CD4-positive, alpha-beta T cell treated with Interleukin-21 for 1 hour (primary cell): ENCODE results near the gene ANKS6.
"Not testable (repeated sequence)": the region's sequence is repeated elsewhere in the genome, so short reads cannot be mapped to it uniquely, and the experiment has no call there.

ENCODE experiments used
- DNase-seq: peaks from one replicate; pipeline ENCODE4 v3.0.0-alpha.2; 2020

ANKS6 gene

GRCh38 chr9:98692392-98692791 lies 104.0 kb downstream of the ANKS6 start:
- no peak for DNase-seq

GRCh38 chr9:98691890-98692289 lies 104.5 kb downstream of the ANKS6 start:
- no peak for DNase-seq

GRCh38 chr9:98690686-98691085 lies 105.7 kb downstream of the ANKS6 start:
- no peak for DNase-seq

- DNase-seq: no peak
Measured at GRCh38 chr9:98688710-98689495, 107.5 kb downstream of the ANKS6 start.

- DNase-seq: no peak
Measured at GRCh38 chr9:98687911-98688310, 108.4 kb downstream of the ANKS6 start.

GRCh38 chr9:98686961-98687855 lies 109.1 kb downstream of the ANKS6 start:
- no peak for DNase-seq

DNA sequence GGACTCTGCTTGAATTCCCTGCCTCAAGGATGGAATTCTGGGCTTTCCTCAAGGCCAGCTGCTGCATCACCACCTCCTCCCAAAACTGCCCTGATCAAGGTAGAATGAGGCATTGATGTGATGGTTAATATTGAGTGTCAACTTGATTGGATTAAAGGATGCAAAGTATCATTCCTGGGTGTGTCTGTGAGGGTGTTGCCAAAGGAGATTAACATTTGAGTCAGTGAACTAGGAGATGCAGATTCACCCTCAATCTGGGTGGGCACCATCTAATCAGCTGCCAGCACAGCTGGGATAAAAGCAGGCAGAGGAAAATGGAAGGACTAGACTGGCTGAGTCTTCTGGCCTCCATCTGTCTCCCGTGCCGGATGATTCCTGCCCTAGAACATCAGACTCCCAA lies 111.5 kb downstream of the ANKS6 start:
- not testable (repeated sequence) for DNase-seq
